Measurements from ENCODE around the gene RPS15. TPM values are rescaled to one million over a fixed set of nuclear protein-coding genes. Genes with fewer than 3 reads are reported as not detected.
"Not testable (repeated sequence)": the region's sequence is repeated elsewhere in the genome, so short reads cannot be mapped to it uniquely, and the experiment has no call there.

RPS15 gene
- total RNA-seq, 2 experiments from 2014 or later, result 1,158 to 1,387 TPM

DNA sequence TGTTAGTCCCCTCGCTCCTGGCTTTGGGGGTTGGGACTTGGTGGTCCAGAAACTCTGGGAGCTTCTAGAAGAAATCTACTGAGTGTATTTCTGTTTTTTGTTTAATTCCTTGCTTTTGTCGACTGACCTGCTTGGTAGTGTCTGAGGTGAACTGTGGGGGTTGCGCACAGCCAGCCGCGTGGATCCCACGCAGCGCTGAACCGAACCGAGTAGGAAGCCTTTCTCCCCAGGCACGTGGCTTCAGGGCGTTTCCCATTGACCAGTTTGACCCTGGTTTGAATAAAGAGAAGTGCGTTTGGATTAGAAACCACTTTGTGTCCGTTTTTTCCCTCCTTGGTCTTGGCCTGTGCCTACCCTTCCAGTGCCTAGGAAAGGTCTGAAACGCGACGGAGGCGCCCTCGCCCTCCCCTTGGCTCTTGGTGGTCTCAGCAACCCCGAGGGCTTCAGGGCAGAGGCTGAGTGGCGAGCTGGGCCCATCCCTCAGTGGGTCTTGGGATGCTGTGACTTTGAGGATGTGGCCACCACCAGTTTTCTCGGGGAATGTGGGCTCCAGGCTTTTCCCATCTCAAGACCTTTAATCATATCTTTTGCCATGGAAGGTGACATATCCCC, 2.7 kb upstream of the RPS15 start:
- ChIA-PET POLR2A (no interaction called here), CTCF (interaction anchor here (1.5 kb wide), 1 partner anchor 63 kb away, joined by 4 read pairs; no protein-coding TSS in a partner anchor)
- Mint-ChIP-seq H3K27ac (no peak overlapping the region), H3K27me3 (no peaks in the 10 kb centered on the region), H3K4me1 (peaks cover 20% of the 10 kb centered on the region), H3K9me3 (no peaks in the 10 kb centered on the region), H3K36me3 (ENCODE audit: low read depth) (peaks cover 23% of the 10 kb centered on the region), H3K4me3 (no peak overlapping the region)
- DNase-seq, result no peak

DNA sequence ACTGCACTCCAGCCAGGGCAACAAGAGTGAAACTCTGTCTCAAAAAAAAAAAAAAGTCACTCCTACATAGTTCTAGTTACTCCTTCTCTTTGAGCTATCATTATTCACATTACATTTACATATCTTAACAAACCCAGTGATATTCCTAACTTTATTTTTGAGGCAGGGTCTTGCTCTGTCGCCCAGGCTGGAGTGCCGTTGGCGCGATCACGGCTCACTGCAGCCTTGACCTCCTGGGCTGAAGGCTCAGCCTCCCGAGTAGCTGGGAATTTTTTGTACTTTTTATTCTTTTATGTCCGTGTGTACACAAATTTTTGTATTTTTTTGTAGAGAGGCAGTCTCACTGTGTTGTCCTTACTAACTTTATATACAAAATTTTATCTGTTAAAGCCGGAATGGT, 587 bp upstream of the RPS15 start:
- ChIA-PET POLR2A (interaction anchor here (0.7 kb wide), 1 partner anchor 29 kb away, joined by 3 read pairs; no protein-coding TSS in a partner anchor), CTCF (interaction anchor here (0.6 to 0.9 kb wide), 5 partner anchors 10 to 884 kb away, joined by 3 to 4 read pairs (median 3); no protein-coding TSS in a partner anchor)
- Mint-ChIP-seq H3K9me3 (no peaks in the 10 kb centered on the region), H3K4me1 (peaks cover 34% of the 10 kb centered on the region), H3K36me3 (ENCODE audit: low read depth) (peaks cover 39% of the 10 kb centered on the region), H3K4me3 (peak overlapping the region; percentile 97), H3K27ac (peak overlapping the region; percentile 36), H3K27me3 (no peaks in the 10 kb centered on the region)
- DNase-seq, result no peak

DNA sequence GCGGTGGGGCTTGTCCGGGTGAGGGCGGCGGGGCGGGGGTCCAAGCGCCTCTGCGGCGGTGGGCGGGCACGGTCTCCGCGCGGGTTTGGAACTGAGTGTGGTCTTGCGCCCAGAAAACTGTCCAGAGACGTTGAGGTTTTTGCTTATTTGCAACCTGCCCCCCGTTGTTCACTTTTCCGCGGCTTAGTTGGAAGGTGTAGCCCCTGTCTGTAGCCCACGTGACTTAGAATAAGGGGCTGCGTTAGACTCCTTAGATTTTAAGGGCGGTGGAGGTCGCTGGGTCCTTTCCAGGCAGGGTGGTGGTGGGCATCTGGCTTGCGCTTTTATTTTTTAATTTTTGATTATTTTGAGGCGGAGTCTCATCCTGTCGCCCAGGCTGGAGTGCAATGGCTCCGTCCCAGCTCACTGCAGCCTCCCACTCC, 748 bp downstream of the RPS15 start:
- Mint-ChIP-seq H3K27me3 (no peaks in the 10 kb centered on the region), H3K9me3 (no peaks in the 10 kb centered on the region), H3K4me1 (peaks cover 34% of the 10 kb centered on the region), H3K27ac (peak overlapping the region; percentile 100), H3K36me3 (ENCODE audit: low read depth) (peaks cover 39% of the 10 kb centered on the region), H3K4me3 (peak overlapping the region; percentile 97)
- POLR2A ChIA-PET, result no interaction called here
- CTCF ChIA-PET, result no interaction called here
- no peak for DNase-seq

DNA sequence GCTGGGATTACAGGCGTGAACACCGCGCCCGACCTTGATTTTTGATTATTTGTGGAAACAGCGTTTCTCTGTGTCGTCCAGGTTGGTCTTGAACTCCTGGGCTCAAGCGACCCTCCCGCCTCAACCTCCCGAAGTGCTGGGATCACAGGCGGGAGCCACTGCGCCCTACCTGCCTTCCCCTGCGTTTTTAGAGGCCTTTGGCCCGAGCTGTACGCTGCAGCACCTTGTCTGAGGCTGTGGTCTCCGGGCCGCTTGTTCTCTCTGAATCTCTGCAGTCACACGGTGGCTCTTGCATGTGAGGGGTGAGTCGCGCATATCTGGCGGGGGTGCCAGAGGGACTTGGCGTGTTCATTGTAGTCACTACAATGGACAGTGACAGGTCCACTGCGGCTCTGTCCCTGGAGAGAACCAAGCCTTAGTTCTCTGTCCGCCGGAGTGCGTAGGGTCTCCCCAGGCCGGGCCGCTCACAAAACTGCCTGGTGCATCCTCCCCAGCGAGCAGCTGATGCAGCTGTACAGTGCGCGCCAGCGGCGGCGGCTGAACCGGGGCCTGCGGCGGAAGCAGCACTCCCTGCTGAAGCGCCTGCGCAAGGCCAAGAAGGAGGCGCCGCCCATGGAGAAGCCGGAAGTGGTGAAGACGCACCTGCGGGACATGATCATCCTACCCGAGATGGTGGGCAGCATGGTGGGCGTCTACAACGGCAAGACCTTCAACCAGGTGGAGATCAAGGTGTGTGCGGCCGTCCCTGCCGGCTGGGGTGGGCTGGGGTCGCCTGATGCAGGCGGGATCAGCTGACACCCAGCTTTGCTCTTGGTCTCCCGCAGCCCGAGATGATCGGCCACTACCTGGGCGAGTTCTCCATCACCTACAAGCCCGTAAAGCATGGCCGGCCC, 1.6 kb downstream of the RPS15 start:
- DNase-seq, POLR2A ChIA-PET, H3K9me3 Mint-ChIP-seq, H3K27me3 Mint-ChIP-seq: not testable (repeated sequence)
- CTCF ChIA-PET, result interaction anchor here (1.5 kb wide), 1 partner anchor 23 kb away, joined by 4 read pairs; no protein-coding TSS in a partner anchor
- Mint-ChIP-seq H3K36me3 (ENCODE audit: low read depth) (peaks cover 39% of the 10 kb centered on the region), H3K4me3 (peak overlapping the region; percentile 97), H3K27ac (peak overlapping the region; percentile 100), H3K4me1 (peaks cover 40% of the 10 kb centered on the region)

DNA sequence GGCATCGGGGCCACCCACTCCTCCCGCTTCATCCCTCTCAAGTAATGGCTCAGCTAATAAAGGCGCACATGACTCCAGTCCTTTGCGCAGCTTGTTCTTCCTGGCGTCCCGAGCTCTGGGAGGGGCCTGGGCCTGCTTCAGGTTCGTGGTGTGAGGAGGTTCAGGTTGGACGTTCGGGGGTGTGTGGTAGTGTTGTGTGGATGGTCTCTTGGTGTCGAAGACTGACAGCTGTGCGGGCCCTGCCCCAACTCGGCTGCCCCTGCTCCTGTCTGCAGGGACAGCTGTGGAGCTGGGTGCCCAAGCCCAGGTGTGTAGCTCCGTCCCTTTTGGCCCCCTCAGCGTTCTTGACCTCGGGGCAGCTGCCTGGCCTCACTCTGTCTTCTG, 2.2 kb downstream of the RPS15 start:
- Mint-ChIP-seq H3K36me3 (ENCODE audit: low read depth) (peaks cover 36% of the 10 kb centered on the region), H3K27ac (peak overlapping the region; percentile 74)

DNA sequence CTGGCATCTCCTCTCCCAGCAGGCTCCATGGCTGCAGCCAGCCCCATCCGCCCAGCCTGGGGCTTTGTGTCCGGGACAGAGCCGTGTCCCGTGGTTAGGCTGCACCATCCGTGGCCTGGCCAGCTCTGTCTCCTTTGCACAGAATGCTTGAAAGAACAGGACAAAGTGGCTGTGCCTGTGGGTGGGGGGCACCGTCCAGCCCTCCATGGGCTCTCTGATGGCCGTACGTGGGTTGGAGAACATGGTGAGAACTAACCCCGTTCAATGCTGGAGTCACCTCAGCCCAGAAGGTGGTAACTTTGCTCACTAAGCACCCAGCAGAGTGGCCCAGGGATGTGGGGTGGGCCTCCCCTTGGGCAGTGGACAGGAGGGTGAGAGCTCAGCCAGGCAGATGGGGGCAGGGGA, 2.8 kb downstream of the RPS15 start:
- Mint-ChIP-seq H3K36me3 (ENCODE audit: low read depth) (peaks cover 36% of the 10 kb centered on the region), H3K4me1 (peaks cover 47% of the 10 kb centered on the region), H3K27ac (no peak overlapping the region), H3K9me3 (no peaks in the 10 kb centered on the region), H3K4me3 (peak overlapping the region; percentile 97), H3K27me3 (peaks cover 3% of the 10 kb centered on the region)
- ChIA-PET POLR2A (no interaction called here), CTCF (interaction anchor here (0.7 to 1.5 kb wide), 3 partner anchors 15 to 25 kb away, joined by 3 to 5 read pairs (median 4); no protein-coding TSS in a partner anchor)
- no peak for DNase-seq

More for the DNA sequence above, 2.2 kb downstream of the RPS15 start:
- Mint-ChIP-seq H3K4me3 (peak overlapping the region; percentile 97), H3K27me3 (peaks cover 2% of the 10 kb centered on the region), H3K9me3 (no peaks in the 10 kb centered on the region), H3K4me1 (peaks cover 45% of the 10 kb centered on the region)
- DNase-seq, result no peak
- CTCF ChIA-PET, result interaction anchor here (1.5 kb wide), 1 partner anchor 24 kb away, joined by 4 read pairs; no protein-coding TSS in a partner anchor
- POLR2A ChIA-PET, result no interaction called here

DNA sequence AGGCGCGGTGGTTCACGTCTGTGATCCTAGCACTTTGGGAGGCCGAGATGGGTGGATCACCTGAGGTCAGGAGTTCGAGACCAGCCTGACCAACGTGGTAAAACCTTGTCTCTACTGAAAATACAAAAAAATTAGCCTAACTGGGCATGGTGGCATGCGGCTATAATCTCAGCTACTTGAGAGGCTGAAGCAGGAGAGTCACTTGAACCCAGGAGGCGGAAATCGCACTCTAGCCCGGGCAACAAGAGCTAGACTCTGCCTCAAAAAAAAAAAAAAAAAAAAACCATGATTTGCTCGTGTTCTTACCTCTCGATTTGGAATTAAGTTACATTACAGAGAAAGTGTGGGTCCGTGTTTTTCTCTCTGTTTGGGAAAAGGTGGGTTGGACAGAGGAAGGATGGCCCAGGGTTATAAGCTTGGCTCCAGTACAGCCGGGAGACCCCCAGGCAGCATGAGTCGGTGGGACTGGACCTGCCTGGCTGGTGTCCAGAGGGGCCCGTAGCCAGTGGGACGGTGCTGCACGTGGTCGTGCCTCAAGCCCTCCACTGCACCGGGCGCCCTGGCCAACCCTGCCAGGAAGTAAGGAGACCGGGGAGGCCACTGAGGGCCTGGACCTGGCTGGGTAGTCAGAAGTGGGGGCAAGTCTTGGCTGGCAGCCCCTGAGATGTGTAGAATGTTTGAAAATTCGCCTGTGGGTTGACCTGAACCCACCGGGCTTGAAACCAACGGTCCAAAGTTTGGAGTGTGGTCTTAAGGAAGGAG, 3.7 kb downstream of the RPS15 start:
- ChIA-PET POLR2A (interaction anchor here (0.6 kb wide), 1 partner anchor 197 kb away, joined by 7 read pairs; no protein-coding TSS in a partner anchor), CTCF (interaction anchor here (1.2 kb wide), 1 partner anchor 14 kb away, joined by 5 read pairs; no protein-coding TSS in a partner anchor)
- peak overlapping the region; percentile 30 for H3K4me3 Mint-ChIP-seq
- no peaks in the 10 kb centered on the region for H3K9me3 Mint-ChIP-seq
- DNase-seq, result no peak
- H3K27ac Mint-ChIP-seq, result peak overlapping the region; percentile 52
- H3K36me3 Mint-ChIP-seq (ENCODE audit: low read depth), result peaks cover 36% of the 10 kb centered on the region
- peaks cover 3% of the 10 kb centered on the region for H3K27me3 Mint-ChIP-seq
- peaks cover 47% of the 10 kb centered on the region for H3K4me1 Mint-ChIP-seq

DNA sequence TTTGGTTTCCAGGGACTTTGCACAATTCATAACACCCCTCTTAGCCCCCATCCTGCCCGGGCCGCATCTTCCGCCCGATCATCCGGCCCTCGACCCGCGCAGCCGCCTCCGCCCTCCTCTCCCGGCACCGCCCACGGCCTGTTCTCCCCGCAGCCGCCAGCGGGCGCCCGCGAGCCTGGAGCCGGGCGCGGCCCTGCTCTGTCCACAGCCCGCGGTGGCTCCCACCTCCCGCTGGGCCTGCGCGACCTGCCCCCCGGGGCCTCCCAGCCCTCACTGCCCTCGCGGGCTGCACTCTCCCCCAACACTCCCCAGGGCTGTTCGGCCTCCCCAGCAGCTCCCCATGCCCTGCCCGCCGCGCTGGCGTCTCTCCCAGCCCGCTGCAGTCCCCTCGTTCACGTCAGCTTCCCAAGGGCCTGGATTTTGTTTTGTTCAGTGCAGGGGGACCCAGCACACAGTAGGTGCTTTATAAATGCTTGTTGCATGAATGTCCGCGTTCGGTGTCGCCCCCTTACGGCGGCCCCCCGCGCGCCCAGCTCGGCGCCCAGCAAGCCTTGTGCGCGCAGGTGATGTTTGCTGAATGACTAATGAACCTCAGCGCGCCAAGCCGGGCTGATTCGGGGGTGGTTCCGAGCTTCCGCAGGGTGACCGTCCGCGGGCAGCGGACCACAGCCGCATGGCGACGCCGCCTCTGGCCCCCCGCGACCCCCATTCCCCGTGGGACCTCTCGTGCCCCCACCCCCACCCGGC, 7.2 kb downstream of the RPS15 start:
- Mint-ChIP-seq H3K27ac (peak overlapping the region; percentile 62), H3K4me3 (peak overlapping the region; percentile 65), H3K9me3 (no peaks in the 10 kb centered on the region), H3K27me3 (peaks cover 26% of the 10 kb centered on the region), H3K4me1 (peaks cover 37% of the 10 kb centered on the region), H3K36me3 (ENCODE audit: low read depth) (peaks cover 25% of the 10 kb centered on the region)
- CTCF ChIA-PET, result interaction anchor here (0.8 to 2.5 kb wide), 6 partner anchors 9 to 343 kb away, joined by 3 to 20 read pairs (median 4); no protein-coding TSS in a partner anchor
- POLR2A ChIA-PET, result no interaction called here
- peak; percentile 76 for DNase-seq

DNA sequence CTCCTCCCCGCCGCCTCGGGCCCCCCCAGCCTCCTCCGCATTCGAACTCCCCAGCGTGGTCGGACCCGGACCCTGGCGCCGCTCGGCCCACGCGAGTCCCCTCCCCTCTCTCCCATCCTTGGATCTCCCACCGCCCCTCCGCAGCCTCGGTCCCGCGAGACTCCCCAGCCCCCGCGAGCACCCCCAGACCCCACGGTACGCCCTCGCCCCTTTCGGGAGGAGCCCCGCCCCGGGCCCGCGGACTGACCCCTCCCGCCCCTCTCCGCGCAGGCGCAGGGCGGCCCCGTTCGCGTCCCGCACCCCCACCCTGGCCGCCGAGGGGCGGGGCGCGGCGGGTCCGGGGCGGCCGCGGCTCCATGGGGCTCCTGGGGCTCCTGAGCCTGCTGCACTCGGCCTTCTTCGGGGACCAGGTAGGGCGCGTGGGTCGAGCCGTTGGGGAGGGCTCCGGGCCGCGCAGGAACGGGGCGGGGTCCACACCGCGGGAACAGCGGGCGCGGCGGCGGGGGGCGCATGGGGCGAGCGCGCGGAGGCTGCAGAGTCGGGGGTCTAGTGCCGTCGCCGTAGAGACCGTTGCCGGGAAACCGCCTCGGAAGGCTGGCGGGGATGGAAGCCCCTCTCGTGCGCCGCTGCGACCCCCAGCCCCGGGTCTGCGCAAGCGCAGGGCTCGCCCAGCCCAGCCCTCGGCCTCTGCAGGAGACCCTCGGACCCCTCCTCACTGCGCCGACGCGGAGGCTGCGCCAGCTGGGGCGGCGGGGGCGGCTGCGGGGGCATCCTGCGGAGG, 7.9 kb downstream of the RPS15 start:
- Mint-ChIP-seq H3K4me1 (peaks cover 33% of the 10 kb centered on the region), H3K36me3 (ENCODE audit: low read depth) (peaks cover 17% of the 10 kb centered on the region), H3K27ac (no peak overlapping the region), H3K9me3 (no peaks in the 10 kb centered on the region), H3K27me3 (peaks cover 34% of the 10 kb centered on the region), H3K4me3 (no peak overlapping the region)
- POLR2A ChIA-PET, result no interaction called here
- DNase-seq, result no peak
- CTCF ChIA-PET, result interaction anchor here (1.5 to 2.5 kb wide), 3 partner anchors 8 to 202 kb away, joined by 6 to 20 read pairs (median 7); no protein-coding TSS in a partner anchor

DNA sequence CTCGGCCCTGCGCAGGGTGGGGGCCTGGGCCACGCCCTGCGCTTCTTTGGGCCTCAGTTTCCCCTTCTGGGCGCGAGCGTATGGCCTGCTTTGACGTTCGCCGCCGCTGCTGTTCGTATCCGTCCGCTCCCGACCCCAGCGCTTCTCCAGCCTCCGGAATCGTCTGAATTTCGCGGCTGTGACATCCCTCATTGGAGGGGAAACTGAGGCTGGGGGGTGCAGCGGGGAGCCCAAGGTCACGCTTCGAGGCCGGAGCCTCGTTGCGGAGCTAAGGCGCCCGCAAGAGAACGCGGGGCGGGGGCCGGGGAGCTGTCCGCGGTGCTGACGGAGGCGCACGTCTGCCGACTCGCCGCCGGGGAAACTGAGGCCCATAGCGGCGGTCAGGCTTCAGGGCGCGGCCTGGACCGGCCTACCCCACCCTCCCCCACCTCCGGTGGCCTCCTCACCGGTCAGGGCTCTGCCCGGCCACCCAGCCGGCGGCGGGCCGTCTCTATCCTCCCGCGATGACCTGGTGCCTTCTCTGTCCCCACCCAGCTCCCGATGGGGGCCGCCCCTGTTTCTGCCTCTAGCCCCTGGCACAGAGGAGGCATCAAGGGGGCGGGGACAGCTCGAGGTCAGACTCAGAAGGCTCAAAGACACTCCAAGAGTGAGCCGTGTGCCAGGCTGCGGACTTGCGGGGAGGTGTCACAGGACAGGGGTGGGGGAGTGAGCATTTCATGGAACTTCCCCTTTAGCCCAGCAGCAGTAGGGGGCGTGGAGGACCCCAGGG, 8.7 kb downstream of the RPS15 start:
- ChIA-PET CTCF (no interaction called here), POLR2A (no interaction called here)
- H3K36me3 Mint-ChIP-seq (ENCODE audit: low read depth), result peaks cover 11% of the 10 kb centered on the region
- peak overlapping the region; percentile 13 for H3K4me3 Mint-ChIP-seq
- peaks cover 38% of the 10 kb centered on the region for H3K27me3 Mint-ChIP-seq
- H3K27ac Mint-ChIP-seq, result no peak overlapping the region
- H3K4me1 Mint-ChIP-seq, result peaks cover 30% of the 10 kb centered on the region
- peak; percentile 31 for DNase-seq
- no peaks in the 10 kb centered on the region for H3K9me3 Mint-ChIP-seq

DNA sequence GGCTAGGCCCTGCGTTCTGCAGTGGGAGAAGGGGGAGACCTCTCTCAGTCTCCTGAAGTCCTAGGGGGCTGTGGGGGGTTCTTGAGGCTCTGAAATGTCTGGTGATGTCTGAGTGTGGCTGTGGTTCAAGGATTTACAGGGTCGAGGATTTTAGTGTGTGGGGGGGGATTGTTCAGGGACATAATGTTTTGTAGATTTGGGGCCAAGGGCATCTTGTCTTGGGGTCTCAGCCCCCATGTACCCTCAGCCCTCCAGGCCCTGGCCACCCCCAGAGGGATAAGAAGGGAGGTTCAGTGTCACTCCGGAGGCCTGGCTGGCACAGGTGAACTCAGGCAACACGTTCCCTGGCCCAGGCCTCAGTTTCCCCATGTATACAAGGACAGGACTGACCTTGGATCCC, 9.3 kb downstream of the RPS15 start:
- DNase-seq, result no peak
- H3K36me3 Mint-ChIP-seq (ENCODE audit: low read depth), result peaks cover 5% of the 10 kb centered on the region
- POLR2A ChIA-PET, result no interaction called here
- H3K27me3 Mint-ChIP-seq, result peaks cover 40% of the 10 kb centered on the region
- CTCF ChIA-PET, result no interaction called here
- peak overlapping the region; percentile 13 for H3K4me3 Mint-ChIP-seq
- peaks cover 25% of the 10 kb centered on the region for H3K4me1 Mint-ChIP-seq
- no peak overlapping the region for H3K27ac Mint-ChIP-seq
- no peaks in the 10 kb centered on the region for H3K9me3 Mint-ChIP-seq

All from activated CD4-positive, alpha-beta T cell treated with anti-CD3 and anti-CD28 coated beads, Interleukin-2, amount 10 ng/mL, durations not matched to agents 7 days and 5 days (primary cell).